H1 (cell line): ENCODE data around the gene CCDC8. TPM values are rescaled to one million over a fixed set of nuclear protein-coding genes. Genes with fewer than 3 reads are reported as not detected.
"Not testable (repeated sequence)": the region's sequence is repeated elsewhere in the genome, so short reads cannot be mapped to it uniquely, and the experiment has no call there.

Source experiments
- CTCF ChIA-PET: fragments of 300-600 bp; sonication (Branson Sonifier 250); formaldehyde crosslinking; loops from one replicate; lab custom pipeline; 2021; ENCODE audit not compliant: partially characterized antibody; lab: Charles Lee
- POLR2A ChIA-PET: fragments of 300-600 bp; sonication (Branson Sonifier 250); formaldehyde crosslinking; loops from one replicate; lab custom pipeline; 2021; ENCODE audit warnings: inconsistent platforms; ENCODE audit not compliant: partially characterized antibody; lab: Charles Lee
- DNase-seq, 2 experiments: peaks; one replicate each; pipeline versions ENCODE4 v3.0.0 to v3.0.0-alpha.2; 2010 to 2022; ENCODE audit warnings: low spot score in 2 of 2, low read depth in 1 of 2, mixed read lengths in 1 of 2
- FAIRE-seq: peaks from 2 replicates; lab custom pipeline; 2011; peaks lifted over from hg19 to GRCh38; lab: Jason Lieb, UNC
- H2AFZ ChIP-seq: 2 replicates; pipeline ENCODE4 v1.8.1; 2012; ENCODE audit warnings: low read length, inconsistent platforms
- H2AK5ac ChIP-seq: 2 replicates; pipeline ENCODE4 v1.6.1; 2013; ENCODE audit warnings: low read depth, low read length
- H2BK120ac ChIP-seq: replicated peaks from 2 replicates; pipeline ENCODE3; 2013; ENCODE audit warnings: low read depth, low read length, inconsistent platforms
- H2BK12ac ChIP-seq: 2 replicates; pipeline ENCODE4 v1.6.1; 2013; ENCODE audit warnings: low read depth, low read length
- H2BK15ac ChIP-seq: 2 replicates; pipeline ENCODE4 v1.6.1; 2013; ENCODE audit warnings: low read length
- H2BK20ac ChIP-seq: 2 replicates; pipeline ENCODE4 v1.6.1; 2013; ENCODE audit warnings: low read length
- H2BK5ac ChIP-seq: 2 replicates; pipeline ENCODE4 v1.6.1; 2013; ENCODE audit warnings: low read depth, low read length
- H3K14ac ChIP-seq: 2 replicates; pipeline ENCODE4 v1.6.1; 2013; ENCODE audit warnings: inconsistent platforms; ENCODE audit not compliant: insufficient read length
- H3K18ac ChIP-seq: 2 replicates; pipeline ENCODE4 v1.6.1; 2013; ENCODE audit warnings: low read length; ENCODE audit errors: extremely low read depth
- H3K23ac ChIP-seq: 2 replicates; pipeline ENCODE4 v1.6.1; 2013; ENCODE audit warnings: inconsistent platforms; ENCODE audit not compliant: insufficient read length
- H3K23me2 ChIP-seq: 2 replicates; pipeline ENCODE4 v1.6.1; 2013; ENCODE audit warnings: low read depth, low read length
- H3K27ac ChIP-seq: 2 replicates; pipeline ENCODE4 v1.6.1; 2011; ENCODE audit warnings: low read depth, low read length, inconsistent platforms
- H3K27me3 ChIP-seq, 4 experiments: replicated peaks in 1 of 4; 1 replicate in 1 of 4; 2 replicates in 3 of 4; pipeline versions ENCODE4 v1.6.1 to v1.8.1; 2011 to 2013; ENCODE audit warnings: low read length in 3 of 4, mild to moderate bottlenecking in 3 of 4, inconsistent platforms in 2 of 4, mixed read lengths in 2 of 4, moderate library complexity in 1 of 4; ENCODE audit not compliant: control insufficient read depth in 3 of 4, insufficient read depth in 3 of 4; ENCODE audit errors: extremely low read depth in 1 of 4
- H3K36me3 ChIP-seq, 4 experiments: 2 replicates each; pipeline versions ENCODE4 v1.6.1 to v1.8.1; 2011 to 2013; ENCODE audit warnings: mild to moderate bottlenecking in 4 of 4, low read length in 3 of 4, moderate library complexity in 2 of 4, control low read depth in 1 of 4, inconsistent platforms in 1 of 4; ENCODE audit not compliant: insufficient read depth in 4 of 4, control insufficient read depth in 2 of 4
- H3K4ac ChIP-seq: replicated peaks from 2 replicates; pipeline ENCODE3; 2013; ENCODE audit warnings: low read length, low read depth, mixed read lengths, inconsistent platforms; ENCODE audit not compliant: insufficient read length
- H3K4me1 ChIP-seq, 4 experiments: replicated peaks in 1 of 4; 1 replicate in 1 of 4; 2 replicates in 3 of 4; pipeline versions ENCODE4 v1.6.1 to v1.8.1; 2011 to 2013; ENCODE audit warnings: low read length in 3 of 4, inconsistent platforms in 2 of 4, mixed read lengths in 1 of 4; ENCODE audit not compliant: insufficient read depth in 4 of 4, control insufficient read depth in 3 of 4
- H3K4me2 ChIP-seq, 2 experiments: 2 replicates each; pipeline versions ENCODE4 v1.6.1 to v1.8.1; 2011 to 2013; ENCODE audit warnings: low read depth in 2 of 2, low read length in 2 of 2, control low read depth in 1 of 2, inconsistent platforms in 1 of 2, mild to moderate bottlenecking in 1 of 2; ENCODE audit not compliant: insufficient read depth in 1 of 2
- H3K4me3 ChIP-seq, 4 experiments: fragments of 200-600, 300-600 bp in 1 of 4; sonication (generic), shearing (Covaris generic), sonication (Bioruptor Twin) in 1 of 4; 2 replicates each; pipeline versions ENCODE4 v1.5.1 to v1.8.1; 2011 to 2016; ENCODE audit warnings: low read length in 4 of 4, low read depth in 3 of 4, control low read depth in 2 of 4, inconsistent platforms in 2 of 4, mild to moderate bottlenecking in 2 of 4, mixed read lengths in 1 of 4, moderate library complexity in 1 of 4; ENCODE audit not compliant: insufficient read depth in 2 of 4; ENCODE audit errors: extremely low read depth in 1 of 4
- H3K56ac ChIP-seq: replicated peaks from 2 replicates; pipeline ENCODE3; 2013; ENCODE audit warnings: low read depth, mild to moderate bottlenecking, mixed read lengths, low read length, inconsistent platforms; ENCODE audit not compliant: insufficient read length
- H3K79me1 ChIP-seq: 2 replicates; pipeline ENCODE4 v1.6.1; 2013; ENCODE audit warnings: low read depth, low read length, control low read depth
- H3K79me2 ChIP-seq, 2 experiments: 2 replicates each; pipeline versions ENCODE4 v1.6.1 to v1.8.1; 2012 to 2013; ENCODE audit warnings: low read length in 2 of 2, mild to moderate bottlenecking in 2 of 2, inconsistent platforms in 1 of 2; ENCODE audit not compliant: insufficient read depth in 2 of 2, control insufficient read depth in 1 of 2
- H3K9ac ChIP-seq, 4 experiments: replicated peaks in 1 of 4; 1 replicate in 1 of 4; 2 replicates in 3 of 4; pipeline versions ENCODE4 v1.6.1 to v1.8.1; 2011 to 2013; ENCODE audit warnings: low read depth in 3 of 4, low read length in 3 of 4, control low read depth in 2 of 4, mild to moderate bottlenecking in 2 of 4, moderate library complexity in 2 of 4, inconsistent platforms in 1 of 4; ENCODE audit errors: extremely low read depth in 1 of 4
- H3K9me3 ChIP-seq, 2 experiments: 2 replicates each; pipeline versions ENCODE4 v1.6.1 to v1.8.1; 2012 to 2013; ENCODE audit warnings: mild to moderate bottlenecking in 2 of 2, moderate library complexity in 2 of 2, control low read depth in 1 of 2, inconsistent platforms in 1 of 2, low read depth in 1 of 2, low read length in 1 of 2, mixed read lengths in 1 of 2; ENCODE audit not compliant: insufficient read depth in 2 of 2
- H4K20me1 ChIP-seq, 2 experiments: replicated peaks in 1 of 2; 2 replicates each; pipeline versions ENCODE3 to v1.8.1; 2011 to 2013; ENCODE audit warnings: inconsistent platforms in 2 of 2, low read length in 2 of 2, mild to moderate bottlenecking in 1 of 2; ENCODE audit not compliant: insufficient read depth in 2 of 2, control insufficient read depth in 1 of 2
- H4K5ac ChIP-seq: 2 replicates; pipeline ENCODE4 v1.6.1; 2013; ENCODE audit warnings: low read length, low read depth, mixed read lengths, inconsistent platforms; ENCODE audit not compliant: insufficient read length
- H4K8ac ChIP-seq: 2 replicates; pipeline ENCODE4 v1.8.0; 2013; ENCODE audit warnings: mild to moderate bottlenecking, moderate library complexity, low read length, inconsistent platforms; ENCODE audit not compliant: insufficient read depth; ENCODE audit errors: extremely low read depth
- H4K91ac ChIP-seq: replicated peaks from 2 replicates; pipeline ENCODE3; 2013; ENCODE audit warnings: low read length, mixed read lengths, inconsistent platforms; ENCODE audit not compliant: insufficient read length
- CTBP2 ChIP-seq: IDR thresholded peaks from 2 replicates; pipeline ENCODE4 v1.7.0; 2011; ENCODE audit warnings: borderline replicate concordance, mild to moderate bottlenecking, moderate library complexity, mixed read lengths, low read length; ENCODE audit not compliant: insufficient read depth, insufficient read length
- HDAC6 ChIP-seq: IDR thresholded peaks from one replicate; pipeline ENCODE4 v1.7.1; 2012; ENCODE audit warnings: low read depth, mild to moderate bottlenecking, inconsistent platforms, low read length, moderate library complexity
- YY1 ChIP-seq: IDR thresholded peaks from 2 replicates; pipeline ENCODE4 v1.6.1; 2011; ENCODE audit warnings: low read depth, mild to moderate bottlenecking, low read length
- WGBS, 2 experiments: shearing (Covaris generic) in 1 of 2; methylation state at CpG; one replicate each; pipeline versions ENCODE4 v1.1.6 to v1.1.7; 2013 to 2015; ENCODE audit warnings: low lambda C conversion rate in 2 of 2, mixed read lengths in 2 of 2, inconsistent platforms in 1 of 2, low coverage in 1 of 2, missing lambda C conversion rate in 1 of 2; ENCODE audit not compliant: insufficient replicate concordance in 2 of 2, insufficient coverage in 1 of 2, insufficient read length in 1 of 2; ENCODE audit errors: extremely low coverage in 1 of 2, missing lambda C conversion rate in 1 of 2; 5-methylcytosine and 5-hydroxymethylcytosine counted together
- polyA plus RNA-seq, 7 experiments: library from polyadenylated mRNA; depleted of rRNA in 3 of 7; stranded (reverse) in 5 of 7; unstranded in 2 of 7; fragments of >200 nt in 5 of 7; fragments of 200-250 nt in 2 of 7; gene quantifications; 1 replicate in 5 of 7; 2 replicates in 1 of 7; 4 replicates in 1 of 7; pipeline versions ENCODE4 v1.2.1 to v1.2.3, GENCODE V29; 2011 to 2013; ENCODE audit warnings: missing spikeins in 2 of 7, mixed read lengths in 2 of 7
- total RNA-seq: library from RNA; stranded (reverse); fragmentation: NEBNext Ultra II Directional; extraction: Animal tissue kit (Norgen Biotek cat#: 25700); gene quantifications from 2 replicates; pipeline ENCODE4 v1.2.1, GENCODE V29; 2021

Gene CCDC8
- total and polyA plus RNA-seq, 2 of the 8 experiments (the other 6 are each of a cell fraction or from before 2014, with no cell fraction given) = 4.9 to 13.6 TPM

DNA sequence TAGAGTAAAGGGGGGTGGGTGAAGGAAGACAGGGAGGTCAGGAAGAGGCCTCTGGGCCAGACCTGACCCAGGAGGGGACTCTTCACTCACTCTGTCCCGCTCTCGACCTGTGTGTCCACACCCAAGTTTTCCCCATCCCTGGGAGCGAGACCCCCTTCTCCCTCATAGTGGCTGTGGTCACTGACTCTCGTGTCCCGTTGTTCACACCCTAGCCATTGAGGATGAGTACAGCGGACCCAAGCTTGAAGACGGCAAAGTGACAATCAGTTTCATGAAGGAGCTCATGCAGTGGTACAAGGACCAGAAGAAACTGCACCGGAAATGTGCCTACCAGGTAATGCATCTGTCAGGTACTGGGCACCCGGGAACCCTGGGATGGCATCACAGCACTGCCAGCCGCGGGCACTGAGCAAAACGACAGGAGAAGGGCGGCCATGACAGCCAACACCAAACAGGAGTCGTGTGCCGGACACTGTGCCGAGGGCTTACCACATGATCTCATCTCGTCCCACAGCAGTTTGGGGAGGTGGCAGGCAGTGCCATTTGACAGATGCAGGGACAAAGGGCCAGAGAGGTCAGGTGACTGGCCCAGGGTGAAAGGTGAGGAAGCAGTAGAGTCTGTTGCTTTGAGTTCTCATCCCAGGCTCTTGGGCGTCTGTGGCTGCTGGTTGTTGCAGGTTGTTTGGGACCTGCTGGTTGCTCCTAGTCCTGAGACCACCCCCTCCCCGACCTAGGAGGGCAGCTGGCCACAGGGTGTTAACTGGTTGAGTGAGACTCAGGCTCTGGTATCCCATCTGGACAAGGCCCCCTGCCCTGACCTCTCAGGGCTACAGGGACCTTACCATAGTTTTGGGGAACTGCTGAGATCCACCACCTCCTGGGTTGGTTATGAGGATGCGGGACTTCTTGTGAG lies 36.9 kb downstream of the CCDC8 start (continued):
- no peak for TF ChIP-seq YY1
- no peak for TF ChIP-seq HDAC6
- TF ChIP-seq CTBP2 = no peak

DNA sequence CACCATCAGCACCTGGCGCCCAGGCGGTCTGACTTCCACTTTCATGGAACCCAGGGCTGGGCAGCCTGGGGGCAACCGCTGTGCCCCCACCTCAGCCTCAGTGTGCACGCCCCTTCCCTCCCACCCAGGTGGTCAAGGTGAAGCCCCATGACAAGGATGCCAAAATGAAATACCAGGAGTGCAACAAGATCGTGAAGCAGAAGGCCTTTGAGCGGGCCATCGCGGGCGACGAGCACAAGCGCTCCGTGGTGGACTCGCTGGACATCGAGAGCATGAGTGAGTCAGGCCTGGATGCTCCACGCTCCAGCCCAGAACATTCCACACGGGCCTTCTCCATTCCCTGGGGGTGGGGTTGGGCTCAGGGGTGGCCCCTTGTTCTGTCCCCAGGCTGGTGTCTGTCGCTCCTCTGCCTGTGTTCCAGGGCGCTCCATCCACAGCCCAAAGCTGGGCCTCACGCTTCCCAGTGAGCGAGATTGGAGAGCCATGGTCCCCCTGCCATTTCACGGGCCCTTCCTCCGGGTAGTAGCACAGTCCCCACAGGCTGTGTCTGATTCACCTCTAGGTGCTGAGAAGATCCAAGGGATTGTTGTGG lies 37.8 kb downstream of the CCDC8 start:
- not testable (repeated sequence) for H3K14ac ChIP-seq, H3K79me1 ChIP-seq, H2BK20ac ChIP-seq, H3K27ac ChIP-seq, H4K5ac ChIP-seq, H3K4me2 ChIP-seq, H3K4me3 ChIP-seq, H3K23me2 ChIP-seq, H3K4ac ChIP-seq, H3K27me3 ChIP-seq, H3K18ac ChIP-seq, DNase-seq, H2AFZ ChIP-seq, H3K9ac ChIP-seq, H2BK120ac ChIP-seq, H4K20me1 ChIP-seq, H4K91ac ChIP-seq, H4K8ac ChIP-seq, H3K23ac ChIP-seq, H2BK12ac ChIP-seq, H3K56ac ChIP-seq, H2AK5ac ChIP-seq, H3K9me3 ChIP-seq, FAIRE-seq, H2BK15ac ChIP-seq
- H2BK5ac ChIP-seq = peak overlapping the region; percentile 44; the same call in 1 of the 2 replicates
- WGBS, 2 experiments = 93% methylated on average over 21 of the region's 22 CpGs; no CpG with 5 or more reads in 1 of the 2 experiments
- ChIA-PET CTCF (interaction anchor here (1.0 to 4.4 kb wide), 3 partner anchors 22 to 95 kb away, joined by 3 to 19 read pairs (median 3); no protein-coding TSS in a partner anchor), POLR2A (interaction anchor here (1.0 kb wide), 1 partner anchor 115 kb away, joined by 3 read pairs; no protein-coding TSS in a partner anchor)
- peaks cover 9 to 37% (median 25%) of the 10 kb centered on the region in 4 experiments for H3K36me3 ChIP-seq
- peaks cover 14 to 30% (median 21%) of the 10 kb centered on the region in 4 experiments for H3K4me1 ChIP-seq
- H3K79me2 ChIP-seq = peaks cover 0 to 31% of the 10 kb centered on the region in 2 experiments; a peak in 2 of 4 replicates
